NCI-H748 (cell line): ENCODE data around the gene RASA1.
"Not testable (repeated sequence)": the region's sequence is repeated elsewhere in the genome, so short reads cannot be mapped to it uniquely, and the experiment has no call there.

Source experiments
- DNase-seq: peaks from one replicate; lab custom pipeline; 2025; ENCODE audit not compliant: unreplicated experiment; lab: John Stamatoyannopoulos, UW

RASA1 gene

DNA sequence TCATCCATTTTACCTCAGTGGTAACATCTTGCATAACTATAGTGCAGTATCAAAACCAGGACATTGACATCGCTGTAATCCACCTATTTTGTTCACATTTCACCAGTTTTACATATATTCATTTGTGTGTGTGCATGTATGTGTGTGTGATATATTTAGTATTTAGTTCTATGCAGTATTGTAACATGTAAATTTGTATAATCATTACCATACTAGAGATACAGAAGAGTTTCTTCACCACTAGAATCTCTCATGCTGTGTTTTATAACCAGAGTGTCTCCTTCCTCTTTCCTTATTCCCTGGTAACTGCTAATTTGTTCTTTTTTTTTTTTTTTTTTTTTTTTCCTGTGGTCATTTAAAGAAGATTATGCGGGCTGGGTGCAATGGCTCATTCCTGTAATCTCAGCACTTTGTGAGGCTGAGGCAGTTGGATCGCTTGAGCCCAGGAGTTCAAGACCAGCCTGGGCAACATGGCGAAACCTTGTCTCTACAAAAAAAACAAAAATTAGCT, 11.0 kb downstream of the RASA1 start:
- no peak for DNase-seq

- DNase-seq: no peak
Observed at GRCh38 chr5:87282269-87282668, 14.6 kb downstream of the RASA1 start.

- not testable (repeated sequence) for DNase-seq
Observed at GRCh38 chr5:87287266-87287665, 19.6 kb downstream of the RASA1 start.

DNA sequence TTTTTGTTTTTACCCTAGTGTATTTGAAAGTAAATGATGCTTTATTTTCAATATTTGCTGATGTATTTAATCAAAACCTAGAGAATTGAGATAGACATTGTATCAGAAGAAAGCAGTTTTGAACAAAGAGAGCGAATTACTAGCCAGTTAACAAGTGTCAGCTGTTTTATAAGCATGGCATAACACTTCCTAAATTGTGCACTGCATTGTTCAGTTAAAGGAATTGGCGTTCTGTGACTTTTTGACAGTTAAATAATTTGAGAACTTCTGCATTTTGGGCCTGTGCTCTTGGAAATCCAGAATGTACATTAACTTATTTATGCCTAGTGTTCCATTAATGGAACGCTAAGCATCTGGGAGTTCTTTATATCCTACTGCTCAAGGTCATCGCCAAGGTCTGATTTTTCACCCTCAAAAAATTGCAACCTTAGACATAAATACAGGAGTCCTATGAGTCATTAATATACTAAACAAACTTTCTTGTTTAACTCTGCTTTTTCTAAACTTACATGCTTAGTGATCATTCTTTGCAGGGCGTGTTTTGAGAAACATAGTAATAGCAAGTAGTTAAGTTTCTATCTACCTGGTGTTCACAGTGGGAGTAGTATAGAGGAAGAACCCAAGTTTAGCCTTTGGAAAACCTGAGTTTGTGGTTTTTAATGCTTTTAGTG, 31.1 kb downstream of the RASA1 start:
- DNase-seq: no peak

GRCh38 chr5:87300176-87300575, 32.5 kb downstream of the RASA1 start:
- DNase-seq: no peak

DNA sequence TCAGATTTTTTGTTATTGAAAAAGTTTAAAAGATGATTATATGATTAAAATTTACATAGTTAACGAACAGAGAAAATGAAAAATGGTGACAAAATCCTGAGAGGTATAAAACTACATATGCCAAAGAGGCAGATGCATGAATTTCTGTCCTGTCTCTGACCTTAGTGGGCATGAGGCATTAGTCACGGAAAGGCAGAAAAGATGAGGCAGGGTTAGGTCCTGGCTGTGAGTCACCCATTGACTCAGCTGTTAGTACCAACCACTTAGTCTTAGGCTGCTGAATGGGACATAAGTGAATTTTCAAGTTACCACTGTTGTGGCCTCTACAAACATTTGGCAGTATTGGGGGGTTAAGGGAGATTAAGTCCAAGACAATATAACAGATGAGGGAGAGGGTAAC, 33.1 kb downstream of the RASA1 start:
- DNase-seq: no peak

- no peak for DNase-seq
Observed at GRCh38 chr5:87302061-87302460, 34.4 kb downstream of the RASA1 start.

DNA sequence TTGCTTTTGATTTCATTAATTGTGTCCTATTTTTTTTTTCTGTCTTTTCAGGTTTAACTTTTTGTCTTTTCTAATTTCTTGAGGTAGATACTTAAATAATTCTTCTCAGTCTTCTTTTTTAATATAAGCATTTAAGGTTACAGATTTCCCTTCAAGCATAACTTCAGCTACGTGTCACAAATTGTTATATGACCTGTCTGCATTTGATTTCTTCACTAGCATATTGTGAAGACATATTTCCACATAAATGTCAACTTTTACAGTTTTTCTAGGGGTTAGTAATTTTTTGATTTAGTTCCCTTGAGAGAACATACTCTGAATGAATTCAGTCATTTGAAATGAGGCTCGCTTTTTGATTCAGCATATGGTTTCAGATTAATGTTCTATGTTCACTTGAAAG, 35.6 kb downstream of the RASA1 start:
- no peak for DNase-seq

DNA sequence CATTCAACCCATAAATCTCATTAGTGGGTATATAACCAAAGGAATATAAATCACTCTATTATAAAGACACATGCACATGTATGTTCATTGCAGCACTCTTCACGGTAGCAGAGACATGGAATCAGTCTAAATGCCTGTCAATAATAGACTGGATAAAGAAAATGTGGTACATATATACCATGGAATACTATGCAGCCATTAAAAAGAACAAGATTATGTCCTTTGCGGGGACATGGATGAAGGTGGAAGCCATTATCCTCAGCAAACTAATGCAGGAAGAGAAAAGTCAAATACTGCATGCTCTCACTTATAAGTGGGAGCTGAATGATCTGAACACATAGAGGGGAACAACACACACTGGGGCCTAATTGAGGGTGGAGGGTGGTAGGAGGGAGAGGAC, 38.4 kb downstream of the RASA1 start:
- not testable (repeated sequence) for DNase-seq

DNA sequence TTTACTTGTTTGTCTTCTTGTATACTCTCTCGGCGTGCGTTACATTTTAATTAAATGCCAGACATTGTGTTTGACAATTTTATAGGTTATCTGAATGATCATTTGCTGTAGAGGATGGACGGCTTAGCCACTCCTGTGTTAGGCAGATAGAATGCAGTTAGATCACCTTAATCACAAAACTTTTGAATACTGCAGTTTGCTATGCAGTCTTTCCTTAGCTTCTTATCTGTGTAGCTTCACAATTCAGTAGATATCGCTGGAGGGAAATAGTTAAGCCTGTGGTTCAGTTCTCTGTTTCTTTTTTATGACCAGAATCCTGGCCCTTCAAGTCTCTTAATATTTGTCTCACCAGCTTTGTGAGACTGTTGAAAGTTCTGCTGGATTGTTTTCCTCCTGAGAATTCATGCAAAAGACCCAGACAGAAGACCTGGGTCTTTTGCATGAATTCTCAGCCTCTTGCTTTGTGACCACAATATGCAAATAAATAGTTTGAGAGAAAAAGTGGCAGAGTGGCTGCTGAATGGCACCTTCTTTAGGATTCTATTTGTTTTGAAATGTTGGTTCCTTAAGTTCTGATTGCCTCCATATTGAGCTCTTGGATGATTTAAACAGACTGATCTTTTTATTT, 40.2 kb downstream of the RASA1 start:
- no peak for DNase-seq

DNA sequence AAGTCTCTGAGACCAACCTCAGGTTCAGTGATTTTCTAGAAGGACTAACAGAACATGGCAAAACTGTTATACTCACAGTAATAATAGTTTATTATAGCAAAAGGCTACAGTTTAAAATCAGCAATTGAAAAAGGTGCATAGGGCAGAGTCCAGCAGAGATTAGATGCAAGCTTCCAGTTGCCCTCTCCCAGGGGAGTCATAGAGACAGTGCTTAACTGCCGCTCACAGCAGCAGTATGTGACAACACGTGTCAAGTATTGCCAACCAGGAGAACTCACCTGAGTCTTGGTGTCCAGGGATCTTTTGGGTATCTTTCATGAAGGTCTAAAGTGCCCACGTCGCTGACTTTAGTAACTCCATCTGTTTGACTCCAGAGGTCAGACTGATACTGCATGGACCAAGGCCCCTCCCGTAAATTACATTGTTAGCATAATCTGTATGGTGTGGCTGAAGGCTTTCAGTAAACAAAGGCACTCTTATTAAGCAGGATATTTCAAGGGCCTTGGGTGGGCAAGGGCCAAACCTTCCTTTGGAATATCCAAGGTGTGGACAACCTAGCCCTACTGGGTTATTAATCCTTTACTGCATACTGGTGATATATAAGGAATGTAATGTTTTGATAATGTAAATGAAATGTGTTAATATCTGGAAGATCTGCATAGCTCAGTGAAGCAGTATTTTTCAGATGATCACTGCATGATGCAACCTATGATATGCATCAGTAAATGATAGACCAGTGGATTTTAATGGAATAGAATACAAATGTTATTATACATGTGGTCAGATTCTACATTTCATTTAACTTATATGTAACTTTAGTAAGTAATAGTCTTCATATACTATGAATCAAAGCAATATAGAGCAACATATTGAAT, 44.0 kb downstream of the RASA1 start:
- peak; percentile 7 for DNase-seq

GRCh38 chr5:87313216-87313615, 45.5 kb downstream of the RASA1 start:
- no peak for DNase-seq

DNA sequence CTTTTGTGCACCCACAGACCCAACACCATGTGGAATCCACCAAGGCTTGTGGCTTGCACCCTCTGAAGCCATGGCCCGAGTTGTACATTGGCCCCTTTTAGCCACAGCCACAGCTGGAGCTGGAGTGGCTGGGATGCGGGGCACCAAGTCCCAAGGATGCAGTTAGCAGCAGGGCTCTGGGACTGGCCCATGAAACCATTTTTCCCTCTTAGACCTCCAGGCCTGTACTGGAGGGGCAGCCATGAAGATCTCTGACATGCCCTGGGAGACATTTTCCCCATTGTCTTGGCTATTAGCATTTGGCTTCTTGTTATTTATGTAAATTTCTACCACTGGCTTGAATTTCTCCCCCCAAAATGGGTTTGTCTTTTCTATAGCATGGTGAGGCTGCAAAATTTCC, 51.8 kb downstream of the RASA1 start:
- no peak for DNase-seq

- DNase-seq: no peak
Observed at GRCh38 chr5:87321605-87322004, 53.9 kb downstream of the RASA1 start.

- no peak for DNase-seq
Observed at GRCh38 chr5:87322381-87322780, 54.7 kb downstream of the RASA1 start.

DNA sequence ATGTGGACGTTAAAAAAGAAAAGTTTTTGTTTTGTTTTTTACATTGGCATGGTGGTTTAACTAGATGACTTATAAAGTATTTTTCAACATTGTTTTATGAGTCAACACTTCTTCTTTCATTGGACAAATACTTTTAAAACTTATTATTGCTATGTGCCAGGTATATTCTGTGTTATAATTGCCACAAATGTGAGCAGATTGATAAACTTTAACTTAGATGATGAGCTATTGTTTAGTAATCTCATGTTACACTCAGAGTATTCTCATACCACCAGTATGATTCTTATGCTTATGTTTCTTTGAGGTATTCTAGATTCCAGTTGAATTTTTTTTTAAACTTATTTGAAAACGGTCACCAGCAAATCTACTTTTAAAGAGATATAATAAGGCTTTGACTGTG, 60.3 kb downstream of the RASA1 start:
- no peak for DNase-seq

GRCh38 chr5:87329114-87329513, 61.4 kb downstream of the RASA1 start:
- DNase-seq: no peak

- no peak for DNase-seq
Observed at GRCh38 chr5:87339986-87340385, 72.3 kb downstream of the RASA1 start.

DNA sequence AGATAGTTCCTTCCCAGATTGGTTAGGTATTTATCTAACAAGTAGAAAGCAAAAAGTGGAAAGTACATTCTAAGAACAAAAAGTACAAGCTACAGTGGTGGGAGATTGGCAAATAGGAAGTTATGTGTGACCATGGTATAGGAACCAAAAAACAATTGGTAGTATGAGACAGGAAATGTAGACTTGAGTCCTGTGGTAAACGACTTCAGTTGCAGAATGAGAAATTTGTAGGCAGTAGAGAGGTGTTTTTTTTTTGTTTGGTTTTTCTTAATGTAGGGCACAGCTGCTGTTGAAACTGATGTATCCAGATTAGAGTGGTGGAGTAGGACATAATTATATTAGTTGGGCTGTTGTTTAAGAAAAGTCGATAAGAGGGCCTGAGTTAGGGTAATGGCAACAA, 73.0 kb downstream of the RASA1 start:
- no peak for DNase-seq

GRCh38 chr5:87347272-87347671, 79.6 kb downstream of the RASA1 start:
- DNase-seq: no peak

GRCh38 chr5:87347841-87348240, 80.2 kb downstream of the RASA1 start:
- no peak for DNase-seq

DNA sequence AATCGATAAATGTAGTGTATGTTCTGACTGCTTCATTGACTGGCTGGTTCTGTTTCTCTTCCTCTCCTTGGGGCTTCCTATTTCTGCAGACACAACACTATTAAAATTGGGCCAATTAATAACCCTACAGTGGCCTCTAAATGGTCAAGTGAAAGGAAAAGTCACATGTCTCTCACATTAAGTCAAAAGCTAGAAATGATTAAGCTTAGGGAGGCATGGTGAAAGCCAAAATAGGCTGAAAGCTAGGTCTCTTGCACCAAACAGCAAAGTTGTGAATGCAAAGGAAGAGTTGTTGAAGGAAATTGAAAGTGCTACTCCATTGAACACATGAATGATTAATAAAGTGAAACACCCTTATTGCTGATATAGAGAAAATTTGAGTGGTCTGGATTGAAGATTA, 86.8 kb downstream of the RASA1 start:
- no peak for DNase-seq
